GM23338 (cell line): ENCODE data around the gene RPL21. TPM values are rescaled to one million over a fixed set of nuclear protein-coding genes. Genes with fewer than 3 reads are reported as not detected.

Experiments
- ATAC-seq: fragments of 200-7000 bp; cut with Tn5 transposase; 3 replicates; pipeline ENCODE4 v1.9.1; 2020
- DNase-seq: peaks from one replicate; pipeline ENCODE4 v3.0.0-alpha.2; 2015; ENCODE audit warnings: low spot score
- H2AFZ ChIP-seq: fragments of 200-600 bp; sonication (generic); 2 replicates; pipeline ENCODE4 v1.8.0; 2016; ENCODE audit warnings: antibody characterized with exemption, mild to moderate bottlenecking, moderate library complexity
- H3F3A ChIP-seq: fragments of 200-600 bp; sonication (generic); replicated peaks from 2 replicates; pipeline ENCODE4 v1.8.0; 2017; ENCODE audit warnings: antibody characterized with exemption, mixed run types, low read depth
- H3K27ac ChIP-seq: fragments of 200-600 bp; sonication (generic); 2 replicates; pipeline ENCODE4 v1.6.1; 2016; ENCODE audit warnings: low read depth
- H3K27me3 ChIP-seq: fragments of 200-600 bp; sonication (generic); 2 replicates; pipeline ENCODE4 v1.8.0; 2016; ENCODE audit warnings: mild to moderate bottlenecking, mixed run types, moderate library complexity; ENCODE audit not compliant: insufficient read depth
- H3K36me3 ChIP-seq: fragments of 200-600 bp; sonication (generic); 2 replicates; pipeline ENCODE4 v1.8.0; 2016; ENCODE audit warnings: mild to moderate bottlenecking; ENCODE audit not compliant: insufficient read depth
- H3K4me1 ChIP-seq: fragments of 200-600 bp; sonication (generic); 2 replicates; pipeline ENCODE4 v1.8.0; 2016; ENCODE audit warnings: mild to moderate bottlenecking, moderate library complexity; ENCODE audit not compliant: insufficient read depth
- H3K4me2 ChIP-seq: fragments of 200-600 bp; sonication (generic); 2 replicates; pipeline ENCODE4 v1.7.1; 2017; ENCODE audit warnings: mixed run types
- H3K4me3 ChIP-seq: fragments of 200-600 bp; sonication (generic); 2 replicates; pipeline ENCODE4 v1.6.1; 2016; ENCODE audit warnings: mixed run types
- H3K79me2 ChIP-seq: fragments of 200-600 bp; sonication (generic); replicated peaks from 2 replicates; pipeline ENCODE4 v1.8.0; 2017; ENCODE audit warnings: mild to moderate bottlenecking; ENCODE audit not compliant: insufficient read depth
- H3K9me2 ChIP-seq: fragments of 200-600 bp; sonication (generic); 2 replicates; pipeline ENCODE4 v1.8.0; 2017; ENCODE audit not compliant: insufficient read depth
- H4K20me1 ChIP-seq: fragments of 200-600 bp; sonication (generic); replicated peaks from 2 replicates; pipeline ENCODE4 v1.8.0; 2017; ENCODE audit warnings: mild to moderate bottlenecking; ENCODE audit not compliant: insufficient read depth
- H3K27ac Mint-ChIP-seq: 2 replicates; pipeline ENCODE4 v1.8.0; 2020; ENCODE audit warnings: inconsistent platforms, mild to moderate bottlenecking, moderate library complexity, mixed read lengths
- H3K27me3 Mint-ChIP-seq: 3 replicates; pipeline ENCODE4 v1.8.0; 2022; ENCODE audit warnings: low read depth, mild to moderate bottlenecking, moderate library complexity, mixed read lengths, inconsistent platforms; ENCODE audit not compliant: insufficient read depth, poor library complexity
- H3K36me3 Mint-ChIP-seq: 3 replicates; pipeline ENCODE4 v1.8.0; 2021; ENCODE audit warnings: low read depth, mild to moderate bottlenecking, inconsistent platforms, moderate library complexity, mixed read lengths
- H3K4me1 Mint-ChIP-seq: 3 replicates; pipeline ENCODE4 v1.8.0; 2020; ENCODE audit warnings: mild to moderate bottlenecking, inconsistent platforms, mixed read lengths
- H3K4me3 Mint-ChIP-seq: 3 replicates; pipeline ENCODE4 v1.8.0; 2021; ENCODE audit warnings: moderate library complexity, mild to moderate bottlenecking, inconsistent platforms, mixed read lengths
- H3K9me3 Mint-ChIP-seq: 3 replicates; pipeline ENCODE4 v1.8.0; 2020; ENCODE audit warnings: moderate library complexity, mild to moderate bottlenecking, inconsistent platforms, mixed read lengths
- CREB1 ChIP-seq: fragments of 250-450 bp; sonication (Bioruptor Pico); IDR thresholded peaks from 2 replicates; pipeline ENCODE4 v1.5.0; 2020; ENCODE audit warnings: low read depth, mild to moderate bottlenecking, moderate library complexity
- EZH2 ChIP-seq: fragments of 200-600 bp; sonication (generic); IDR thresholded peaks from one replicate; pipeline ENCODE4 v1.8.0; 2017; ENCODE audit warnings: antibody characterized with exemption, mild to moderate bottlenecking, low read depth; ENCODE audit not compliant: unreplicated experiment
- EZH2phosphoT487 ChIP-seq: fragments of 200-600 bp; sonication (generic); IDR thresholded peaks from one replicate; pipeline ENCODE4 v1.8.1; 2018; ENCODE audit warnings: antibody characterized with exemption; ENCODE audit not compliant: unreplicated experiment
- JUNB ChIP-seq: IDR thresholded peaks from one replicate; pipeline ENCODE4 v1.6.1; 2016; ENCODE audit warnings: antibody characterized with exemption; ENCODE audit not compliant: unreplicated experiment
- NANOG ChIP-seq: IDR thresholded peaks from 2 replicates; pipeline ENCODE4 v1.6.1; 2016; ENCODE audit warnings: antibody characterized with exemption, borderline replicate concordance
- STAT1 ChIP-seq: IDR thresholded peaks from one replicate; pipeline ENCODE4 v1.6.1; 2016; ENCODE audit warnings: antibody characterized with exemption; ENCODE audit not compliant: unreplicated experiment
- ZNF114 ChIP-seq: fragments of 250-450 bp; sonication (Bioruptor Pico); IDR thresholded peaks from 2 replicates; pipeline ENCODE4 v1.5.0; 2020; ENCODE audit warnings: mild to moderate bottlenecking, moderate library complexity
- ZNF331 ChIP-seq: fragments of 250-450 bp; sonication (Bioruptor Pico); IDR thresholded peaks from 2 replicates; pipeline ENCODE4 v1.5.0; 2020; ENCODE audit warnings: low read depth, mild to moderate bottlenecking, moderate library complexity
- polyA plus RNA-seq: library from polyadenylated mRNA; unstranded; fragments of >200 nt; fragmentation: Nextera tagmentation; extraction: Ambion mirVana; gene quantifications from 2 replicates; pipeline ENCODE4 v1.2.1, GENCODE V29; 2016
- total RNA-seq: library from RNA; depleted of rRNA; stranded (reverse); fragments of >200 nt; shearing (Covaris generic); gene quantifications from 2 replicates; pipeline ENCODE4 v1.2.3, GENCODE V29; 2014
- TF ChIP-seq, protein P1 (sequence below), 2 experiments: fragments of 200-600 bp in 1 of 2; sonication (generic) in 1 of 2; conservative IDR thresholded peaks; 2 replicates each; pipeline versions ENCODE4 v1.5.1 to v1.6.1; 2016 to 2017; ENCODE audit warnings: antibody characterized with exemption in 2 of 2, low read depth in 2 of 2, mild to moderate bottlenecking in 2 of 2, moderate library complexity in 1 of 2
- TF ChIP-seq, protein P2 (sequence below): IDR thresholded peaks from one replicate; pipeline ENCODE4 v1.6.1; 2018; ENCODE audit warnings: antibody characterized with exemption; ENCODE audit not compliant: unreplicated experiment
- TF ChIP-seq, protein P3 (sequence below): IDR thresholded peaks from 2 replicates; pipeline ENCODE4 v1.6.1; 2016; ENCODE audit warnings: antibody characterized with exemption

The RPL21 gene
- total and polyA plus RNA-seq, 2 experiments from 2014 or later, result 1,037 to 1,343 TPM

DNA sequence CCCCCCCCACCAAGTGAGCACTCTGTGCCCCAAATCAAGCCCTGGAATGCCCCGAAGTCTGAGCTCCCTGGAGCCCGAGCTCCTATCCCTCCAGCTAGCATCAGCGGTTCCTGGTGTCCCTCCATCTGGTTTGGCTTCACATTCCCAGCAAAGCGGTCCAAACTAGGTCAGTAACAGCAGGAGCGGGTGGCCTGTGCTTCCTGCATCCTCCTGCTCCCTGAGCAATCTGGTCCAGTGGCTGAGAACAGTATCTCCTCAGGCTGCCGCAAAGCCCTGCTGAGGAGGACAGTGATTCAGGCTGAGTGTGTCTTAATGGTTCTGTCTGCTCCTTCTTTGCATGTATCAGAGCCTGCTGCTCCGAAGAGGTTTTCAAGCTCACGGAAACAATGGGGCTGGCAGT, 45.1 kb downstream of the RPL21 start (continued):
- TF ChIP-seq JUNB, result no peak
- TF ChIP-seq, protein P1, sequence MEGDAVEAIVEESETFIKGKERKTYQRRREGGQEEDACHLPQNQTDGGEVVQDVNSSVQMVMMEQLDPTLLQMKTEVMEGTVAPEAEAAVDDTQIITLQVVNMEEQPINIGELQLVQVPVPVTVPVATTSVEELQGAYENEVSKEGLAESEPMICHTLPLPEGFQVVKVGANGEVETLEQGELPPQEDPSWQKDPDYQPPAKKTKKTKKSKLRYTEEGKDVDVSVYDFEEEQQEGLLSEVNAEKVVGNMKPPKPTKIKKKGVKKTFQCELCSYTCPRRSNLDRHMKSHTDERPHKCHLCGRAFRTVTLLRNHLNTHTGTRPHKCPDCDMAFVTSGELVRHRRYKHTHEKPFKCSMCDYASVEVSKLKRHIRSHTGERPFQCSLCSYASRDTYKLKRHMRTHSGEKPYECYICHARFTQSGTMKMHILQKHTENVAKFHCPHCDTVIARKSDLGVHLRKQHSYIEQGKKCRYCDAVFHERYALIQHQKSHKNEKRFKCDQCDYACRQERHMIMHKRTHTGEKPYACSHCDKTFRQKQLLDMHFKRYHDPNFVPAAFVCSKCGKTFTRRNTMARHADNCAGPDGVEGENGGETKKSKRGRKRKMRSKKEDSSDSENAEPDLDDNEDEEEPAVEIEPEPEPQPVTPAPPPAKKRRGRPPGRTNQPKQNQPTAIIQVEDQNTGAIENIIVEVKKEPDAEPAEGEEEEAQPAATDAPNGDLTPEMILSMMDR (conservative IDR thresholded peaks at IDR 0.05; ENCODE audit: low read depth in 2 of 2), result no peak

DNA sequence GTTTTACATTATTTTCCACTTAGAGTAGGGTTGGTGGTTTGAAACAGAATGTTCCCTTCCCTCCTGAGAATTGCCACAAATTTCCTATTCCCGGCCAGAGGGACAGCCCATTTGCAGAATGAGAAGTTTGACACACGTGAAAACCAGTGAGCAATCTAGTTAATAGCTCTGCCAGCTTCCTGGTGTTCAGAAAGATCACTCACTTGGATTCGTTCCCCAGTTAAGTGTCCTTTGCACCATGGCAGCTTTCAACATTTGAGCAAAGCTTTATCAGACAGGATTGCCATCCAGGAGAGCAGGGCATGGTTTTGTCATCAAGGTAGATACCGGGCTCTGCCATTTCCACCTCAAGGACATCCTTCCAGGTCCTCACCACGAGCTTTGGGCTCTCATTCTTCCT, 47.5 kb downstream of the RPL21 start:
- Histone ChIP-seq H3K4me3 (no peak overlapping the region), H3K36me3 (no peaks in the 10 kb centered on the region), H3K4me2 (no peak overlapping the region), H2AFZ (no peak overlapping the region), H3K27me3 (no peaks in the 10 kb centered on the region), H3K27ac (no peak overlapping the region), H3K79me2 (no peaks in the 10 kb centered on the region), H3K9me2 (no peaks in the 10 kb centered on the region), H3F3A (no peaks in the 10 kb centered on the region), H4K20me1 (no peaks in the 10 kb centered on the region), H3K4me1 (no peaks in the 10 kb centered on the region)
- no peak for DNase-seq
- Mint-ChIP-seq H3K27ac (no peak overlapping the region), H3K4me1 (no peaks in the 10 kb centered on the region), H3K9me3 (peaks cover 2% of the 10 kb centered on the region; the same call in 2 of the 3 replicates), H3K36me3 (no peaks in the 10 kb centered on the region), H3K4me3 (no peak overlapping the region), H3K27me3 (peaks cover 6% of the 10 kb centered on the region)
- ATAC-seq, result no peak
- TF ChIP-seq, protein P2, sequence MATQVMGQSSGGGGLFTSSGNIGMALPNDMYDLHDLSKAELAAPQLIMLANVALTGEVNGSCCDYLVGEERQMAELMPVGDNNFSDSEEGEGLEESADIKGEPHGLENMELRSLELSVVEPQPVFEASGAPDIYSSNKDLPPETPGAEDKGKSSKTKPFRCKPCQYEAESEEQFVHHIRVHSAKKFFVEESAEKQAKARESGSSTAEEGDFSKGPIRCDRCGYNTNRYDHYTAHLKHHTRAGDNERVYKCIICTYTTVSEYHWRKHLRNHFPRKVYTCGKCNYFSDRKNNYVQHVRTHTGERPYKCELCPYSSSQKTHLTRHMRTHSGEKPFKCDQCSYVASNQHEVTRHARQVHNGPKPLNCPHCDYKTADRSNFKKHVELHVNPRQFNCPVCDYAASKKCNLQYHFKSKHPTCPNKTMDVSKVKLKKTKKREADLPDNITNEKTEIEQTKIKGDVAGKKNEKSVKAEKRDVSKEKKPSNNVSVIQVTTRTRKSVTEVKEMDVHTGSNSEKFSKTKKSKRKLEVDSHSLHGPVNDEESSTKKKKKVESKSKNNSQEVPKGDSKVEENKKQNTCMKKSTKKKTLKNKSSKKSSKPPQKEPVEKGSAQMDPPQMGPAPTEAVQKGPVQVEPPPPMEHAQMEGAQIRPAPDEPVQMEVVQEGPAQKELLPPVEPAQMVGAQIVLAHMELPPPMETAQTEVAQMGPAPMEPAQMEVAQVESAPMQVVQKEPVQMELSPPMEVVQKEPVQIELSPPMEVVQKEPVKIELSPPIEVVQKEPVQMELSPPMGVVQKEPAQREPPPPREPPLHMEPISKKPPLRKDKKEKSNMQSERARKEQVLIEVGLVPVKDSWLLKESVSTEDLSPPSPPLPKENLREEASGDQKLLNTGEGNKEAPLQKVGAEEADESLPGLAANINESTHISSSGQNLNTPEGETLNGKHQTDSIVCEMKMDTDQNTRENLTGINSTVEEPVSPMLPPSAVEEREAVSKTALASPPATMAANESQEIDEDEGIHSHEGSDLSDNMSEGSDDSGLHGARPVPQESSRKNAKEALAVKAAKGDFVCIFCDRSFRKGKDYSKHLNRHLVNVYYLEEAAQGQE, result no peak
- TF ChIP-seq, protein P3, sequence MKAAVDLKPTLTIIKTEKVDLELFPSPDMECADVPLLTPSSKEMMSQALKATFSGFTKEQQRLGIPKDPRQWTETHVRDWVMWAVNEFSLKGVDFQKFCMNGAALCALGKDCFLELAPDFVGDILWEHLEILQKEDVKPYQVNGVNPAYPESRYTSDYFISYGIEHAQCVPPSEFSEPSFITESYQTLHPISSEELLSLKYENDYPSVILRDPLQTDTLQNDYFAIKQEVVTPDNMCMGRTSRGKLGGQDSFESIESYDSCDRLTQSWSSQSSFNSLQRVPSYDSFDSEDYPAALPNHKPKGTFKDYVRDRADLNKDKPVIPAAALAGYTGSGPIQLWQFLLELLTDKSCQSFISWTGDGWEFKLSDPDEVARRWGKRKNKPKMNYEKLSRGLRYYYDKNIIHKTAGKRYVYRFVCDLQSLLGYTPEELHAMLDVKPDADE, result no peak
- TF ChIP-seq STAT1, result no peak
- no peak for TF ChIP-seq CREB1 (CRISPR knock-in tag)
- TF ChIP-seq NANOG, result no peak
- no peak for TF ChIP-seq EZH2
- TF ChIP-seq, protein P1 (conservative IDR thresholded peaks at IDR 0.05; ENCODE audit: low read depth in 2 of 2), result no peak
- TF ChIP-seq ZNF331 (CRISPR knock-in tag), result no peak
- no peak for TF ChIP-seq EZH2phosphoT487
- TF ChIP-seq ZNF114 (CRISPR knock-in tag), result no peak
